Body of pancreas (tissue), 4 donors: ENCODE data around the gene LY6G5C. TPM values are rescaled to one million over a fixed set of nuclear protein-coding genes. Genes with fewer than 3 reads are reported as not detected.

Experiments used
- ATAC-seq: fragments of 150-250 bp; one replicate; pipeline ENCODE4 v1.9.1; 2016
- DNase-seq, 4 donors: peaks; one replicate each; pipeline ENCODE4 v3.0.0-alpha.2; 2019
- H3K27ac ChIP-seq, 4 donors: fragments of 200-600 bp; sonication (generic); 1 replicate in 3 of 4; 2 replicates in 1 of 4; pipeline versions ENCODE4 v1.5.1 to v1.6.1; 2016 to 2019; ENCODE audit warnings: mild to moderate bottlenecking in 1 of 4, mixed read lengths in 1 of 4, moderate library complexity in 1 of 4
- H3K27me3 ChIP-seq, 2 donors: fragments of 200-600 bp; sonication (generic); one replicate each; pipeline ENCODE4 v1.6.0; 2016; ENCODE audit warnings: mild to moderate bottlenecking in 1 of 2
- H3K36me3 ChIP-seq, 2 donors: fragments of 200-600 bp; sonication (generic); replicated peaks in 1 of 2; 2 replicates each; pipeline ENCODE4 v1.5.1; 2016; ENCODE audit warnings: low read depth in 2 of 2; ENCODE audit not compliant: insufficient read depth in 1 of 2
- H3K4me1 ChIP-seq: fragments of 200-600 bp; sonication (generic); one replicate; pipeline ENCODE4 v1.6.0; 2016
- H3K4me3 ChIP-seq, 2 donors: fragments of 200-600 bp; sonication (generic); 1 replicate in 1 of 2; 2 replicates in 1 of 2; pipeline ENCODE4 v1.5.1; 2016 to 2019
- H3K9me3 ChIP-seq, 3 donors: fragments of 200-600 bp; sonication (generic); 1 replicate in 2 of 3; 2 replicates in 1 of 3; pipeline ENCODE4 v1.5.1; 2016
- CTCF ChIP-seq, 7 experiments: fragments of 450-650 bp in 4 of 7; fragments of 200-600 bp in 3 of 7; sonication (generic) in 3 of 7; IDR thresholded peaks; one replicate each; pipeline ENCODE4 v1.5.1; 2016 to 2019; ENCODE audit warnings: antibody characterized with exemption in 7 of 7
- POLR2A ChIP-seq, 3 donors: fragments of 450-650 bp; IDR thresholded peaks; one replicate each; pipeline ENCODE4 v1.6.1; 2016; ENCODE audit warnings: antibody characterized with exemption in 3 of 3, mild to moderate bottlenecking in 2 of 3
- WGBS, 2 donors: methylation state at CpG; one replicate each; pipeline ENCODE4 v1.1.5; 2017; 5-methylcytosine and 5-hydroxymethylcytosine counted together
- intact Hi-C: fragments of 100-400 bp; cut with DNase I; formaldehyde crosslinking; loops from one replicate; pipeline ENCODE4 v1.15.1; 2023
- total RNA-seq, 2 donors: library from RNA; depleted of rRNA; stranded (reverse); fragments of >200 nt; gene quantifications; one replicate each; pipeline ENCODE4 v1.1.0, GENCODE V29; 2016

Gene LY6G5C, protein sequence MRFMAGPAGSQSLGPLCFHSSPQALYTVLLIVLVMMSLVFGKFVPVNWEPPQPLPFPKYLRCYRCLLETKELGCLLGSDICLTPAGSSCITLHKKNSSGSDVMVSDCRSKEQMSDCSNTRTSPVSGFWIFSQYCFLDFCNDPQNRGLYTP
- 1 to 10 TPM in 1 of 2 donors, not detected in 1; 4.4 TPM for total RNA-seq

GRCh38 chr6:31680226-31681134 lies at the start of gene LY6G5C:
LY6G5C (minus strand) TSS chr6:31681067; CDS start chr6:31680373, 694 bp downstream.
- peak; percentile 89 for ATAC-seq
- TF ChIP-seq CTCF (IDR thresholded peaks at IDR 0.05): peak; percentile 34 to 87 (median 81)
- peak in 2 of 3 donors; percentile 38 to 48 for TF ChIP-seq POLR2A (IDR thresholded peaks at IDR 0.05)
- peak within 1 kb of the TSS in 1 of 2 donors; percentile 18 for H3K4me3 ChIP-seq
- H3K27me3 ChIP-seq: no peaks in the 10 kb centered on the region
- intact Hi-C loops: loop anchor here (5.0 kb wide), 1 partner anchor 272 kb away; no protein-coding TSS in a partner anchor
- H3K4me1 ChIP-seq: peaks cover 27% of the 10 kb centered on the region
- H3K36me3 ChIP-seq: no peaks in the 10 kb centered on the region
- no peaks in the 10 kb centered on the region for H3K9me3 ChIP-seq
- DNase-seq: peak; percentile 84 to 88 (median 86)
- WGBS, 2 donors: 7 to 11% methylated on average over 15 to 17 of the region's 17 CpGs
- peak within 1 kb of the TSS in 3 of 4 donors; percentile 59 to 82 (median 70) for H3K27ac ChIP-seq

- peak overlapping the region; percentile 71 to 93 (median 83) for H3K27ac ChIP-seq
- H3K4me3 ChIP-seq: peak overlapping the region; percentile 62 to 75
- TF ChIP-seq POLR2A (IDR thresholded peaks at IDR 0.05): peak in 2 of 3 donors; percentile 36 to 48
- TF ChIP-seq CTCF (IDR thresholded peaks at IDR 0.05): no peak
- H3K4me1 ChIP-seq: peaks cover 42% of the 10 kb centered on the region
- H3K27me3 ChIP-seq: no peaks in the 10 kb centered on the region
- ATAC-seq (peak; percentile 56), DNase-seq (peak; percentile 68 to 82 (median 74))
- WGBS, 2 donors: 11 to 16% methylated on average over 8 to 46 of the region's 46 CpGs
- H3K36me3 ChIP-seq: peaks cover 9 to 14% of the 10 kb centered on the region in 2 donors
- intact Hi-C loops: no loop called here
- no peaks in the 10 kb centered on the region for H3K9me3 ChIP-seq
Measured at GRCh38 chr6:31729979-31730630, 49.2 kb upstream of the LY6G5C start.

GRCh38 chr6:31729515-31729978 lies 48.7 kb upstream of the LY6G5C start:
- WGBS, 2 donors: 0 to 1% methylated on average over 24 to 26 of the region's 29 CpGs
- no peaks in the 10 kb centered on the region for H3K27me3 ChIP-seq
- H3K4me3 ChIP-seq: peak overlapping the region; percentile 62 to 75
- no peaks in the 10 kb centered on the region for H3K9me3 ChIP-seq
- H3K4me1 ChIP-seq: peaks cover 36% of the 10 kb centered on the region
- peak; percentile 81 for ATAC-seq
- H3K36me3 ChIP-seq: peaks cover 9 to 14% of the 10 kb centered on the region in 2 donors
- intact Hi-C loops: no loop called here
- TF ChIP-seq CTCF (IDR thresholded peaks at IDR 0.05): peak in 3 of 7 experiments; percentile 48 to 71 (median 64)
- TF ChIP-seq POLR2A (IDR thresholded peaks at IDR 0.05): peak in 2 of 3 donors; percentile 67 to 68
- peak overlapping the region; percentile 71 to 93 (median 83) for H3K27ac ChIP-seq
- peak; percentile 83 to 89 (median 86) for DNase-seq

DNA sequence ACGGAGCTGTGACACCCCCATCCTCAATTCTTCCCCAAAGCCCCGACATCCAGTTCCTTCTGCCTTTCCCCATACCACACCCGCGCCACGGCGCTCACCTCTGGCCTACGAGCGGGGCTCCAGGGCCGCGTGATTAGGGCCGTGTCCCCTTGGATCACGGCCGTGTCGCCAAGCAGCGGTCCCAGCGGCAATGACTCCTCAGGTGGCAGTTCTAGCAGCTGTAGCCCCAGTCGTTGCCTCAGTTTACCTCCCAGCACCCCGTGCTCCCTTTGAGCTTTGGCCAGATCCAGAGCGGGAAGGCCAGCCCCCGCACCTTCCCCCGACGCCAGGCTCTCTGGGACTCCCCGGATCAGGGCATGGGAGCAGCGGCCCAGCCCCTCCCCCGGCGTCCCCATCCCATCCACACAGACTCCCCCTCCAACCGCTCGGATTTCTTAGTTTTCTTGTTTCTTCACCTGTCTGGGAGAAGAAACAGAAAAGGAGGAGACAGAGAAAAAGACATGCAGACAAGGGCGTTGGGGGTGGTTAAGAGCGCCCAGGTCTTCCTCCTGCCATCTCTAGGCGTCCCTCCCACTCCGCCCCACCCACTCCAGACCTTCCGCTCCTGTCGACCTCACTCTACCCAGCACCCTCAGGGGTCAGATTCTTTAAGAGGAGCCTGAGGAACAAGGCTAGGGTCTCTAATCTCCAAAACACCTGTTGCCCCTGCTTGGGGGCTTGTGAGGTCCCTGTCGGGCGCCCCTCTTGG lies 48.1 kb upstream of the LY6G5C start, which contains the start of gene DDAH2:
DDAH2 (minus strand) TSS at position 533 of the 748 bp plus-strand sequence; CDS start at position 395, 138 bp downstream.
- Histone ChIP-seq H3K27me3 (no peaks in the 10 kb centered on the region), H3K4me3 (peak within 1 kb of the TSS; percentile 62 to 75), H3K36me3 (peaks cover 9 to 14% of the 10 kb centered on the region in 2 donors), H3K9me3 (no peaks in the 10 kb centered on the region), H3K4me1 (peaks cover 30% of the 10 kb centered on the region), H3K27ac (peak within 1 kb of the TSS; percentile 71 to 93 (median 83))
- no peak for DNase-seq
- WGBS, 2 donors: 15 to 20% methylated on average over 36 of the region's 36 CpGs
- TF ChIP-seq CTCF (IDR thresholded peaks at IDR 0.05) (peak in 3 of 7 experiments; percentile 40 to 78 (median 48)), POLR2A (IDR thresholded peaks at IDR 0.05) (no peak)
- intact Hi-C loops: no loop called here
- ATAC-seq: peak; percentile 43
